ENCODE results near the gene ZFYVE28. TPM values are rescaled to one million over a fixed set of nuclear protein-coding genes. Genes with fewer than 3 reads are reported as not detected.

ZFYVE28 gene
- polyA plus RNA-seq, 5 donors = 2.9 to 4.0 (median 3.4) TPM

GRCh38 chr4:2428496-2429213, 10.2 kb upstream of the ZFYVE28 start:
- no peak for DNase-seq

GRCh38 chr4:2427383-2428334, 9.2 kb upstream of the ZFYVE28 start:
- no peak for DNase-seq

GRCh38 chr4:2426711-2427275, 8.3 kb upstream of the ZFYVE28 start:
- no peak for DNase-seq

DNA sequence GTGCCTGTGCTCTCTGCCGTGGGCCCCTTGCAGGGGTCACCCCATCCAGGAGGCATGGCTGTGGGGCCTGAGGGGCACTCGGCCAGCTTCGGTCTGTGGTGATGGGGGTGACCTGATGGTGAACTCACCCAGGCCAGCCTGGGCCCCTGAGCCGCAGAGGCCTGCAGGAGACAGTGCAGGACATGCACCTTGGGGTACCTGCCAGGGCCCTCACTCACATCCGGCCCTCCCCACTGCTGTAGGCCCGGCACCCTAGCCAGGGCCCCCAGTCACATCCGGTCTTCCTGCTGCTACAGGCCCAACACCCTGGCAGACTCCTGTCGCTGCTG, 7.6 kb upstream of the ZFYVE28 start:
- DNase-seq = no peak

DNA sequence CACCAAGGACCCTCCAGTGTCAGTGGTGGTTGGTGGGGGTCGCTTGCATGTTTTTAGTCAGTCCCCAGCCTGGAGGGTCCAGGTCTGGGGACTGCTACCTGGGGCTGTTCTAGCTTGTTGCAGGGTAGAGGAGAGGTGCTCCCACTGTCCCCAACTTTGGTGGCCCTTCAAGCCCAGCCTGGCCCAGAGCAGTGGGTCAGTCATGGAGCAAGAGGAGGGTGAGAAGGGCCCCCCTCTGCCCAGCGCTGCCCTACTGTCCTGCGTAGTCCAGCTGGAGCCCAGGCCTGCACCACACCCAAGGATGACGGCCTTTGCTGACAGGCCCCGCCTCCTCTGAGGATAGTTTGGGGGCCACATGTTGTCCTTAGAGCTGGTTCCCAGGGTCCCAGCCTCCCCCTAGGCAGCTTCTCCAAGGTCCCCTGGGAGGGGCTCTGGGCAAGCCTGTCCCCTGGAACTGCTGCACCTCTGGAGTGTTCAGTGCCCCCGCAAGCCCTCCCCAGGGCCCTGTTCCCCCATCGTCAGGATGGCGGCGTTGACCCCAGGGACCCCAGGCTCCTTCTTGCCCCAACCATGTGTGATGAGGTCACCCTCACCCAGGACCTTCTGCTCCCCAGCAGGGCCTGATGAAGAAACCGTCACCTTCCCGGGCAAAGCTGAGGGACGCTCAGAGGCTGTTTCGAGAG, 7.1 kb upstream of the ZFYVE28 start:
- no peak for DNase-seq

GRCh38 chr4:2424581-2424980, 6.1 kb upstream of the ZFYVE28 start:
- DNase-seq = no peak

DNA sequence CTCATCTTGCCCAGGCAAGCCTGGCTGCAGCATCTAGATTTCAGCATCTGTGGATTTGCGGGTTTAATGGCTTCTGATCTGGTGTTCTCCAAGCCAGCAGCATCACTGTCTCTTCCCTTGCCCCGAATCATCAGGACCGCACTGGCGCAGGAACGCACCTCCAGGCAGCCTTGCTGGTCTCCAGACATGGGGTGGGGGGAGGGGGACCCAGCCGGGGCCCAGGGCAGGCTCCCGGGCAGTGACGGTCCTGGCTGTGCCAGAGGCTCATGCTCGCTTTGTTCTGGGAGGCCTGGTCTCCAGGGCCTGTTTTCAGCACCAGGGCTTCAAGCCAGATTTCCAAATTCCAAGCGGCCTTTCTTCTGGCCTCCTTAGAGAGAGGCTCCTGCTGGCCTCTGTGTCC, 5.2 kb upstream of the ZFYVE28 start:
- DNase-seq = no peak

DNA sequence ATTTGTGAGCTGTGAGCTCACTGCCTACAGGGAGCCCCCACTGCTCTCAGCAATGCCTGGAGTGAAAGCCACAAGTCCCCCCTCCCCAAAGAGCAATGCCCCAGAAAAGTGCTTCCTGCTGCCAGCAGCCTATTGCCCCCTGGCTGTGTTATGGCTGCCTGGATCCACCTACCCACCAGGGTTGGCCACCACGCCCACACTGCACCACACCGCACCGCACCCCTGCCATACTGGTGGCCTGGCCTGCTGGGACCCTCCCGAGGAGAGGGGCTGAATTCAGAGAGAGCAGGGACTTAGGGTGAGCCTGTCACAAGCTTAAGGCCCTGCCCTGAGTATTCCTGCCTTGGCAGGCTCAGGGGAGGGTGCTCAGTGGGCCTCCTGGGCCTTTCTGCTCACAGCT, 4.6 kb upstream of the ZFYVE28 start:
- no peak for DNase-seq

GRCh38 chr4:2421928-2422327, 3.5 kb upstream of the ZFYVE28 start:
- no peak for DNase-seq

GRCh38 chr4:2419814-2420213, 1.4 kb upstream of the ZFYVE28 start:
- no peak for DNase-seq

DNA sequence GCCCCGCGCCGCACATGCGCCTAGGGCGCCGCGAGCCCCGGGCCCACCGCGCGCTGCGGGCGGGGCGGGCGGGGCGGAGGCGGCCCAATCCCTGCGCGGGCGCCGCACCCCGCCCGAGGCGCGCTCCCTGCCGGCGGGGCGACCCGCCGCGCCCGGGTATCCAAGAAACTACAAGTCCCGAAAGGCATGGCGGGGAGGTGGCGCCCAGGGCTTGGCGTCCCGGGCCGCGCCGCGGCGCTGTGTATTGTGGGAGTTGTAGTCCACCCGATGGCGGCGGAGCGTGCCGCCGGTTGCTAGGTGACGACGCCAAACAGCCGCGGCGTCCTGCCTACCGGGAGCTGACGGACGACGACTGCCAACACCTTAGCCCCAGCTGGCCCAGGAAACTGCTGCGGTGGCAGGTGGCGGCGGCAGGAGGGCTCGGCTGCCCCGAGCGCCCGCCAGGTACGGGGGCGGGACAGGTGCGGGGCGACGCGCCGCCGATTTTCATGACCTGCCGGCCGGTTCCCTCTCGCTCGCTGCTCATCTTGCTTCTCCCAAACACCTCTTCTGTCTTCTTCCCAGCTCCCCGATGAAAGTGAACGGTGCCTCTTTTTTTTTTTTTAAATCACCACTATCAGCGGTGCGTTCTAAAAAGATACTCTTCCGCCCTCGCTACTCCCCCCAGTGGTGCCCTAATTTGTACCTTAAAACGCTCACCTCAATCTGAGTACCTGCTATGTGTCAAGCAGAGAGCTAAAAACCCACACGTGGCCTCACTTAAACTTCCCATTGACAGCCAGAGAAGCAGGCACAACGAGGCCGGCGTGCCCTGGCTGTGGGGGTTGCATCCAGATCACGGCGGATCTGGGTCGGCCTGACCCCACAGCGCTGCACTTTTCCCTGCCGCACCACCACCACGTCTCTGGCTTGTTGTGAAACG, 466 bp upstream of the ZFYVE28 start, which contains the start of gene CFAP99:
TSS of gene CFAP99 (plus strand) at position 306 of the 922 bp plus-strand sequence.
- peak; percentile 92 to 93 for DNase-seq

DNA sequence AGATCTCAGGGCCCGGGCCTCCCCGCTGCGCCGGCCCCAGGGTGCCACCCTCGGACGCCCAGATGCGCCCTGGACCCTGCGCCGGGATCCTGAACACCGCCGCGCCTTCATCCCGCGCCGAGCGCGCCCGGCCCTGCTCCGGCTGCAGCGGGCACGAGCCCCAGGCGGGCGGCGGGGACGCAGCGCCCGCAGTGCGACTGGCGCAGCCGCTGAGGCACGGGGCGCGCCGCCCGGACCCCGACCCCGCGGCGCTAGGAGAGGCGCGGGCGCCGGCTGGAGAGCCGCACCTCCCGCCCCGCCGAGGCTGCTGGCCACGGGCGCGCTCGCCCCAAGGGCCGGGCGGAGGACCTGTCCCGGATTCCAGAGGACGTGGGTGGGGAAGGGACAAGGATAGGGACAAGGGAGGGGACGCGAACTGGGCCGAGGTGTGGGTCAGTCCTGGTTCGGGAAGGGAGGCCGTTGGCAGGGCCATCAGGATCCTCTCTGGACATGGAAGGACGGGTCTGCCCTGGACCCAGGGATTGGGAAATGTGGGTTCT, 1.1 kb downstream of the ZFYVE28 start:
- DNase-seq = no peak

- DNase-seq = no peak
Observed at GRCh38 chr4:2416564-2417225, 1.8 kb downstream of the ZFYVE28 start.

- DNase-seq = no peak
Observed at GRCh38 chr4:2415881-2416563, 2.4 kb downstream of the ZFYVE28 start.

- DNase-seq = no peak
Observed at GRCh38 chr4:2415213-2415612, 3.2 kb downstream of the ZFYVE28 start.

- no peak for DNase-seq
Observed at GRCh38 chr4:2413821-2414610, 4.4 kb downstream of the ZFYVE28 start.

GRCh38 chr4:2412885-2413716, 5.3 kb downstream of the ZFYVE28 start:
- DNase-seq = no peak

DNA sequence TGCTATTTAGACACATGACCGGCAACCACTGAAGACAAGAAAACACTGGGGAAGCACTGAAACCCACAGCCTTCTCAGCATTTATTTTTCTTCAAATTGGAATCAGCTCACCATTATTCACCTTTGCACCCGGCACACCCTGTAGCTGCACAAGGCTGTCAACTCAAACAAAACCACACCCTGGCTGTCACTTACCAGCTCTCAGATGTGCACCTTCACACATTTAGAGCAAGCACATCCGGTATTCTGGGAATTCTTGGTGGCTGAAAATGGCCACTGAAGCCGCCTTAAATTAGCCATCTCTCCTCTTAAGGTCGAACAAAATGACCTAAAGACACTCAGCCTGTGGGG, 5.9 kb downstream of the ZFYVE28 start:
- no peak for DNase-seq
